Astrocyte (in vitro differentiated cells and primary cell): ENCODE measurements around the gene BIRC7. TPM values are rescaled to one million over a fixed set of nuclear protein-coding genes. Genes with fewer than 3 reads are reported as not detected.

ENCODE experiments used
- DNase-seq: peaks from one replicate; pipeline ENCODE4 v3.0.0-alpha.2; 2010; ENCODE audit warnings: low read depth
- FAIRE-seq: peaks from 2 replicates; lab custom pipeline; 2011; peaks lifted over from hg19 to GRCh38; lab: Jason Lieb, UNC
- H2AFZ ChIP-seq: 2 replicates; pipeline ENCODE4 v1.6.0; 2012; ENCODE audit warnings: low read depth, low read length, inconsistent platforms
- H3K27ac ChIP-seq: 2 replicates; pipeline ENCODE4 v1.5.1; 2011; ENCODE audit warnings: low read depth, low read length, inconsistent platforms
- H3K27me3 ChIP-seq: 2 replicates; pipeline ENCODE4 v1.6.0; 2011; ENCODE audit warnings: low read length, inconsistent platforms; ENCODE audit not compliant: insufficient read depth
- H3K36me3 ChIP-seq: 2 replicates; pipeline ENCODE4 v1.5.1; 2011; ENCODE audit warnings: low read length, inconsistent platforms; ENCODE audit not compliant: insufficient read depth
- H3K4me1 ChIP-seq: 2 replicates; pipeline ENCODE4 v1.5.1; 2011; ENCODE audit warnings: low read length, inconsistent platforms; ENCODE audit not compliant: insufficient read depth
- H3K4me2 ChIP-seq: 2 replicates; pipeline ENCODE4 v1.6.0; 2012; ENCODE audit warnings: low read length, inconsistent platforms
- H3K4me3 ChIP-seq: 2 replicates; pipeline ENCODE4 v1.5.1; 2011; ENCODE audit warnings: low read depth, mild to moderate bottlenecking, low read length, inconsistent platforms; ENCODE audit not compliant: insufficient read depth
- H3K79me2 ChIP-seq: 2 replicates; pipeline ENCODE4 v1.6.0; 2012; ENCODE audit warnings: mild to moderate bottlenecking, low read length, inconsistent platforms; ENCODE audit not compliant: insufficient read depth
- H3K9ac ChIP-seq: 2 replicates; pipeline ENCODE4 v1.6.0; 2012; ENCODE audit warnings: mild to moderate bottlenecking, low read length, inconsistent platforms
- H3K9me3 ChIP-seq: 2 replicates; pipeline ENCODE4 v1.5.1; 2012; ENCODE audit warnings: low read depth, mild to moderate bottlenecking, low read length, inconsistent platforms; ENCODE audit not compliant: insufficient read depth
- H4K20me1 ChIP-seq: 2 replicates; pipeline ENCODE4 v1.6.0; 2012; ENCODE audit warnings: low read length, inconsistent platforms; ENCODE audit not compliant: insufficient read depth
- H3K27ac Mint-ChIP-seq: one replicate; pipeline ENCODE4 v1.8.0; 2021; ENCODE audit warnings: mild to moderate bottlenecking, mixed read lengths; ENCODE audit not compliant: unreplicated experiment
- H3K27me3 Mint-ChIP-seq: one replicate; pipeline ENCODE4 v1.8.0; 2021; ENCODE audit warnings: low read depth, mixed read lengths; ENCODE audit not compliant: unreplicated experiment
- H3K36me3 Mint-ChIP-seq: one replicate; pipeline ENCODE4 v1.8.0; 2021; ENCODE audit warnings: low read depth, mixed read lengths; ENCODE audit not compliant: unreplicated experiment
- H3K4me1 Mint-ChIP-seq: one replicate; pipeline ENCODE4 v1.8.0; 2021; ENCODE audit warnings: low read depth, mixed read lengths; ENCODE audit not compliant: unreplicated experiment
- H3K4me3 Mint-ChIP-seq: one replicate; pipeline ENCODE4 v1.8.0; 2021; ENCODE audit warnings: mild to moderate bottlenecking, moderate library complexity, mixed read lengths; ENCODE audit not compliant: unreplicated experiment
- H3K9me3 Mint-ChIP-seq: one replicate; pipeline ENCODE4 v1.8.0; 2021; ENCODE audit warnings: mild to moderate bottlenecking, mixed read lengths; ENCODE audit not compliant: unreplicated experiment
- EZH2 ChIP-seq: IDR thresholded peaks from 2 replicates; pipeline ENCODE4 v1.6.1; 2012; ENCODE audit warnings: mild to moderate bottlenecking, low read length, inconsistent platforms; ENCODE audit not compliant: insufficient read depth
- total RNA-seq: library from RNA; stranded (reverse); gene quantifications from 2 replicates; pipeline ENCODE4 v1.2.1, GENCODE V29; 2021
- TF ChIP-seq, protein P1 (sequence below): IDR thresholded peaks from 2 replicates; pipeline ENCODE4 v1.5.1; 2011; ENCODE audit warnings: low read depth, mild to moderate bottlenecking, inconsistent platforms, low read length, moderate library complexity; ENCODE audit not compliant: insufficient read depth

Gene BIRC7
- total RNA-seq, 1 donor from 2014 or later: 3.3 TPM

DNA sequence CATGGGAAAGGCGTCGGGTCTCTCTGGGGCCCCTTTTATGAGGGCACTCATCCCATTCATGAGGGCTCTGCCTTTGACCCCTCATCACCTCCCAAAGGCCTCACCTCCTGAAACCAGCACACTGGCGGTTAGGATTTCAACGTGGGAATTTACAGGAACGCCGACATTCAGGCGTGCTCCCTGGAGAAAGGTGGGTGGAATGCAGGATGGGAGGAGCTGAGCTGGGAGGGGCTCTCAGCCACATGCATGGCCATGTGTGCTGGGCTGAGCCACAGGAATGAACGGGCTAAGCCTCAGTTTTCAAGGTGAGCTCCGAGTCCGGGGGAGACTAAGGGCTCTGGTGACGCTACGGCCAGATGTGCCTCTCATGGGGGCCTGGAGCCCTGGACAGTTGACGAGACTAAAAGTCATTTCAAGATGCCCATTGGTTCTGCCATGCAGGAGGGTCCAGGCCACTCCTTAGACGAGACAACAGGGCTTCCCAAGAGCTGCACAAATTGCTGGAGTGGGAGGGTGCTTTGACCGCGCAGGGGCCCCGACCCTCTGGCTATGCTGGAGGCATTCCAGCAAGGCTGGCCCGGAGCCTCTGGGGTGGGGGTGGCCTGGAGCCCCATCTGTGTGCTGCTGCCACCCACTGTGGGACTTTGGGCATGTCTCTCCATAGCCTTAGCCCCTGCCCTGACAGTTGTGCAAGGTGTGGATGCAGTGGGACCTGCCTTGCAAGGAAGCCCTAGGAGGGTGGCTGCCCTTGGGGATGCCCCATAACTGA is 33.1 kb downstream of the BIRC7 start:
- no peak for TF ChIP-seq EZH2
- TF ChIP-seq, protein P1, sequence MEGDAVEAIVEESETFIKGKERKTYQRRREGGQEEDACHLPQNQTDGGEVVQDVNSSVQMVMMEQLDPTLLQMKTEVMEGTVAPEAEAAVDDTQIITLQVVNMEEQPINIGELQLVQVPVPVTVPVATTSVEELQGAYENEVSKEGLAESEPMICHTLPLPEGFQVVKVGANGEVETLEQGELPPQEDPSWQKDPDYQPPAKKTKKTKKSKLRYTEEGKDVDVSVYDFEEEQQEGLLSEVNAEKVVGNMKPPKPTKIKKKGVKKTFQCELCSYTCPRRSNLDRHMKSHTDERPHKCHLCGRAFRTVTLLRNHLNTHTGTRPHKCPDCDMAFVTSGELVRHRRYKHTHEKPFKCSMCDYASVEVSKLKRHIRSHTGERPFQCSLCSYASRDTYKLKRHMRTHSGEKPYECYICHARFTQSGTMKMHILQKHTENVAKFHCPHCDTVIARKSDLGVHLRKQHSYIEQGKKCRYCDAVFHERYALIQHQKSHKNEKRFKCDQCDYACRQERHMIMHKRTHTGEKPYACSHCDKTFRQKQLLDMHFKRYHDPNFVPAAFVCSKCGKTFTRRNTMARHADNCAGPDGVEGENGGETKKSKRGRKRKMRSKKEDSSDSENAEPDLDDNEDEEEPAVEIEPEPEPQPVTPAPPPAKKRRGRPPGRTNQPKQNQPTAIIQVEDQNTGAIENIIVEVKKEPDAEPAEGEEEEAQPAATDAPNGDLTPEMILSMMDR: no peak
- H3K27ac Mint-ChIP-seq: no peak overlapping the region
- H2AFZ ChIP-seq: no peak overlapping the region
- peaks cover 8% of the 10 kb centered on the region for H4K20me1 ChIP-seq
- FAIRE-seq (no peak), DNase-seq (no peak)
- no peak overlapping the region for H3K4me2 ChIP-seq
- H3K4me3 ChIP-seq: no peak overlapping the region
- peaks cover 22% of the 10 kb centered on the region for H3K79me2 ChIP-seq
- H3K4me1 Mint-ChIP-seq: peaks cover 30% of the 10 kb centered on the region
- H3K27ac ChIP-seq: no peak overlapping the region
- H3K4me3 Mint-ChIP-seq: peak overlapping the region; percentile 47
- H3K9me3 Mint-ChIP-seq: no peaks in the 10 kb centered on the region
- no peaks in the 10 kb centered on the region for H3K27me3 ChIP-seq
- H3K27me3 Mint-ChIP-seq: no peaks in the 10 kb centered on the region
- H3K9ac ChIP-seq: no peak overlapping the region
- peaks cover 13% of the 10 kb centered on the region for H3K4me1 ChIP-seq
- no peaks in the 10 kb centered on the region for H3K9me3 ChIP-seq
- no peaks in the 10 kb centered on the region for H3K36me3 ChIP-seq
- H3K36me3 Mint-ChIP-seq: peaks cover 5% of the 10 kb centered on the region

DNA sequence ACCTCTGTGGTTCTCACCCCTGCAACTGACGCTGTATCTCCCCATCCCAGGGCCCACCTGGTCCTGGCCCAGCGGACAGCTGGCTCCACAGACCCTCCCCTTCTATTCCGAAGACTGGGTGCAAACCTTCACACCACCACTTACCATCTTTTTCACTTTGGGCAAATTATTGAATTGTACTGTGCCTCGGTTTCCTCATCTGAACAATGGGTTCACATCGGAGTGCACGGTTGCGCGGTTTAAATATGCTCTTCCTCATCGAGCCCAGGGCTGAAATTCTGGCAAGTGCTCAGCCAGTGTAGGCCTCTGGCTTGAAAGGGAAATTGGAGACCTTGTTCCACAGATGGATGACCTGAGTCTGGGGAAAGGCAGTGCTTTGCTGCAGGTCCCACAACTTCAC is 34.0 kb downstream of the BIRC7 start:
- no peak overlapping the region for H3K27ac ChIP-seq
- peaks cover 6% of the 10 kb centered on the region for H3K36me3 Mint-ChIP-seq
- peaks cover 30% of the 10 kb centered on the region for H3K4me1 Mint-ChIP-seq
- H2AFZ ChIP-seq: no peak overlapping the region
- H3K9me3 ChIP-seq: no peaks in the 10 kb centered on the region
- peaks cover 31% of the 10 kb centered on the region for H3K79me2 ChIP-seq
- H3K4me2 ChIP-seq: no peak overlapping the region
- no peaks in the 10 kb centered on the region for H3K9me3 Mint-ChIP-seq
- H3K27ac Mint-ChIP-seq: no peak overlapping the region
- no peaks in the 10 kb centered on the region for H3K27me3 ChIP-seq
- peaks cover 11% of the 10 kb centered on the region for H3K4me1 ChIP-seq
- FAIRE-seq: no peak
- DNase-seq: no peak
- H3K4me3 ChIP-seq: no peak overlapping the region
- H4K20me1 ChIP-seq: peaks cover 16% of the 10 kb centered on the region
- H3K36me3 ChIP-seq: no peaks in the 10 kb centered on the region
- H3K4me3 Mint-ChIP-seq: peak overlapping the region; percentile 60
- no peak overlapping the region for H3K9ac ChIP-seq
- H3K27me3 Mint-ChIP-seq: no peaks in the 10 kb centered on the region
- TF ChIP-seq, protein P1: no peak
- TF ChIP-seq EZH2: no peak
